A549 (cell line): Measurements from ENCODE around the gene MPPED1. TPM values are rescaled to one million over a fixed set of nuclear protein-coding genes. Genes with fewer than 3 reads are reported as not detected.

Source experiments
- ATAC-seq, 2 experiments: fragments of 200-7000 bp in 1 of 2; fragments of >200 bp in 1 of 2; cut with Nextera tagmentation in 1 of 2; cut with Tn5 transposase in 1 of 2; 3 replicates each; pipeline versions ENCODE4 v1.8.0 to v1.9.1; 2018 to 2020; ENCODE audit warnings: mild to moderate bottlenecking in 1 of 2, moderate library complexity in 1 of 2
- CTCF ChIA-PET: fragments of 300-600 bp; sonication (Branson Sonifier 250); formaldehyde crosslinking; extraction: SDS; loops from one replicate; lab custom pipeline; 2021; ENCODE audit warnings: antibody characterized with exemption, inconsistent platforms; lab: Yijun Ruan, JAX
- POLR2A ChIA-PET: fragments of 350-600 bp; formaldehyde crosslinking; extraction: SDS; loops from one replicate; lab custom pipeline; 2021; ENCODE audit warnings: antibody characterized with exemption, inconsistent platforms; lab: Yijun Ruan, JAX
- DNase-seq, 2 experiments: peaks; one replicate each; pipeline versions ENCODE4 v3.0.0 to v3.0.0-alpha.2; 2011 to 2016; ENCODE audit warnings: low read depth in 1 of 2, low spot score in 1 of 2
- FAIRE-seq: peaks from 2 replicates; lab custom pipeline; 2011; peaks lifted over from hg19 to GRCh38; lab: Jason Lieb, UNC
- H3K27ac ChIP-seq, 2 experiments: fragments of >200 bp; sonication (Bioruptor Twin); formaldehyde crosslinking; 3 replicates each; pipeline ENCODE4 v1.5.1; 2016 to 2017
- H3K4me1 ChIP-seq: fragments of >200 bp; sonication (Bioruptor Twin); formaldehyde crosslinking; 3 replicates; pipeline ENCODE4 v1.6.1; 2016
- H3K4me2 ChIP-seq: fragments of >200 bp; sonication (Bioruptor Twin); formaldehyde crosslinking; 3 replicates; pipeline ENCODE4 v1.6.1; 2016
- H3K4me3 ChIP-seq: fragments of >200 bp; sonication (Bioruptor Twin); formaldehyde crosslinking; 3 replicates; pipeline ENCODE4 v1.5.1; 2016
- H3K9me3 ChIP-seq: fragments of >200 bp; sonication (Bioruptor Twin); formaldehyde crosslinking; 3 replicates; pipeline ENCODE4 v1.6.1; 2016
- BCL3 ChIP-seq: fragments of >200 bp; sonication (Bioruptor Twin); formaldehyde crosslinking; IDR thresholded peaks from 3 replicates; pipeline ENCODE4 v1.6.1; 2016
- CBX2 ChIP-seq: fragments of 200-600 bp; sonication (generic); IDR thresholded peaks from 2 replicates; pipeline ENCODE4 v1.6.1; 2016; ENCODE audit warnings: low read depth, mild to moderate bottlenecking, borderline replicate concordance
- CBX8 ChIP-seq: fragments of 200-600 bp; sonication (generic); IDR thresholded peaks from 2 replicates; pipeline ENCODE4 v1.6.1; 2016
- CHD2 ChIP-seq: fragments of 150-350 bp; IDR thresholded peaks from 2 replicates; pipeline ENCODE4 v1.6.1; 2014; ENCODE audit warnings: low read length; ENCODE audit not compliant: partially characterized antibody
- CHD4 ChIP-seq: fragments of 200-600 bp; sonication (generic); IDR thresholded peaks from 2 replicates; pipeline ENCODE4 v1.6.1; 2016; ENCODE audit warnings: antibody characterized with exemption, mild to moderate bottlenecking, borderline replicate concordance
- EHF ChIP-seq: fragments of 250-450 bp; sonication (Bioruptor Pico); IDR thresholded peaks from 2 replicates; pipeline ENCODE4 v1.5.0; 2020; ENCODE audit warnings: mild to moderate bottlenecking
- ESRRA ChIP-seq: fragments of 150-350 bp; IDR thresholded peaks from 2 replicates; pipeline ENCODE4 v1.6.1; 2014; ENCODE audit warnings: mild to moderate bottlenecking, low read length, borderline replicate concordance
- FOSL2 ChIP-seq, 2 experiments: fragments of 450-650 bp in 1 of 2; fragments of >200 bp in 1 of 2; sonication (Bioruptor Twin) in 1 of 2; formaldehyde crosslinking; IDR thresholded peaks; 2 replicates each; pipeline versions ENCODE4 v1.5.0 to v1.6.1; 2016 to 2020; ENCODE audit warnings: mild to moderate bottlenecking in 1 of 2, moderate library complexity in 1 of 2
- GATA3 ChIP-seq: IDR thresholded peaks from 2 replicates; pipeline ENCODE4 v1.6.1; 2012; ENCODE audit warnings: borderline replicate concordance
- HDAC2 ChIP-seq: fragments of 200-600 bp; sonication (generic); IDR thresholded peaks from 2 replicates; pipeline ENCODE4 v1.6.1; 2016
- HOXA7 ChIP-seq: fragments of 250-450 bp; sonication (Bioruptor Pico); IDR thresholded peaks from 2 replicates; pipeline ENCODE4 v1.5.0; 2020; ENCODE audit warnings: mild to moderate bottlenecking, moderate library complexity
- HOXB13 ChIP-seq: fragments of 250-450 bp; sonication (Bioruptor Pico); IDR thresholded peaks from 2 replicates; pipeline ENCODE4 v1.5.0; 2020; ENCODE audit warnings: low read depth, mild to moderate bottlenecking, moderate library complexity
- JUNB ChIP-seq: fragments of >200 bp; sonication (Bioruptor Twin); formaldehyde crosslinking; IDR thresholded peaks from 2 replicates; pipeline ENCODE4 v1.6.1; 2016
- KDM5A ChIP-seq: fragments of 200-600 bp; sonication (generic); IDR thresholded peaks from 2 replicates; pipeline ENCODE4 v1.6.1; 2016; ENCODE audit warnings: antibody characterized with exemption, mild to moderate bottlenecking
- MAZ ChIP-seq: fragments of 150-350 bp; IDR thresholded peaks from 2 replicates; pipeline ENCODE4 v1.6.1; 2014; ENCODE audit warnings: antibody characterized with exemption, low read depth, low read length, borderline replicate concordance
- PBX3 ChIP-seq: IDR thresholded peaks from 2 replicates; pipeline ENCODE4 v1.6.1; 2012
- RAD21 ChIP-seq, 2 experiments: fragments of >200 bp in 1 of 2; sonication (Bioruptor Twin) in 1 of 2; formaldehyde crosslinking in 1 of 2; IDR thresholded peaks in 1 of 2; conservative IDR thresholded peaks in 1 of 2; 2 replicates in 1 of 2; 3 replicates in 1 of 2; pipeline ENCODE4 v1.6.1; 2012 to 2018; ENCODE audit warnings: inconsistent platforms in 1 of 2
- RARB ChIP-seq: fragments of 250-450 bp; sonication (Bioruptor Pico); IDR thresholded peaks from 2 replicates; pipeline ENCODE4 v1.8.0; 2021; ENCODE audit warnings: mild to moderate bottlenecking, moderate library complexity
- RCOR1 ChIP-seq: fragments of 150-350 bp; IDR thresholded peaks from 2 replicates; pipeline ENCODE4 v1.6.1; 2014; ENCODE audit warnings: antibody characterized with exemption, low read length, low read depth
- RFX5 ChIP-seq: fragments of 450-650 bp; IDR thresholded peaks from 2 replicates; pipeline ENCODE4 v1.7.1; 2014; ENCODE audit warnings: antibody characterized with exemption, mild to moderate bottlenecking, moderate library complexity
- RNF2 ChIP-seq: fragments of 200-600 bp; sonication (generic); IDR thresholded peaks from 2 replicates; pipeline ENCODE4 v1.6.1; 2016; ENCODE audit warnings: low read depth, mild to moderate bottlenecking, antibody characterized with exemption, moderate library complexity, borderline replicate concordance
- TFCP2L1 ChIP-seq: fragments of 250-450 bp; sonication (Bioruptor Pico); IDR thresholded peaks from 2 replicates; pipeline ENCODE4 v1.5.0; 2021; ENCODE audit warnings: mild to moderate bottlenecking
- USF2 ChIP-seq: fragments of 450-650 bp; IDR thresholded peaks from 2 replicates; pipeline ENCODE4 v1.6.1; 2014; ENCODE audit warnings: antibody characterized with exemption
- ZC3H11A ChIP-seq: fragments of 450-650 bp; IDR thresholded peaks from 2 replicates; pipeline ENCODE4 v1.6.1; 2014; ENCODE audit warnings: antibody characterized with exemption, mild to moderate bottlenecking
- ZNF302 ChIP-seq: fragments of 250-450 bp; sonication (Bioruptor Pico); IDR thresholded peaks from 2 replicates; pipeline ENCODE4 v1.9.0; 2021; ENCODE audit warnings: inconsistent platforms, mild to moderate bottlenecking, moderate library complexity
- ZSCAN20 ChIP-seq: fragments of 250-450 bp; sonication (Bioruptor Pico); IDR thresholded peaks from 2 replicates; pipeline ENCODE4 v1.8.0; 2022; ENCODE audit warnings: mild to moderate bottlenecking, moderate library complexity
- WGBS: methylation state at CpG from one replicate; pipeline ENCODE4 v1.1.6; 2017; ENCODE audit errors: missing lambda C conversion rate; 5-methylcytosine and 5-hydroxymethylcytosine counted together
- polyA plus RNA-seq, 4 experiments: library from polyadenylated mRNA; depleted of rRNA in 3 of 4; stranded (reverse); fragments of >200 nt; fragmentation: RNase III in 1 of 4; extraction: RNeasy Plus Mini Kit Qiagen cat#74134 plus additional on column Dnase treatment in 1 of 4; gene quantifications; 2 replicates in 3 of 4; 3 replicates in 1 of 4; pipeline ENCODE4 v1.2.3, GENCODE V29; 2011 to 2017
- TF ChIP-seq, protein P1 (sequence below): fragments of >200 bp; sonication (Bioruptor Twin); formaldehyde crosslinking; IDR thresholded peaks from 2 replicates; pipeline ENCODE4 v1.6.1; 2016
- TF ChIP-seq, protein P2 (sequence below): fragments of 150-350 bp; IDR thresholded peaks from 2 replicates; pipeline ENCODE4 v1.6.1; 2014; ENCODE audit warnings: low read depth, mild to moderate bottlenecking, low read length

MPPED1 gene
- polyA plus RNA-seq, 2 of the 4 experiments (the other 2 are of a cell fraction), result not detected

- no peak for DNase-seq
- H3K4me3 ChIP-seq, result no peak overlapping the region
- no peak overlapping the region for H3K4me2 ChIP-seq
- H3K9me3 ChIP-seq, result no peaks in the 10 kb centered on the region
- no peaks in the 10 kb centered on the region for H3K4me1 ChIP-seq
- 74% methylated on average over 29 of the region's 36 CpGs for WGBS
- TF ChIP-seq ZNF302 (CRISPR knock-in tag), result no peak
- TF ChIP-seq GATA3, result no peak
- no peak for TF ChIP-seq RFX5
- no peak for TF ChIP-seq HOXB13
- no peak for TF ChIP-seq CHD2
- TF ChIP-seq FOSL2 (IDR thresholded peaks at IDR 0.05), result no peak
- TF ChIP-seq FOSL2 (CRISPR knock-in tag; IDR thresholded peaks at IDR 0.05), result no peak
- no peak for TF ChIP-seq CBX2
- TF ChIP-seq RARB (CRISPR knock-in tag), result no peak
- no peak for TF ChIP-seq ZSCAN20
- TF ChIP-seq KDM5A, result no peak
- TF ChIP-seq RNF2, result no peak
- no peak for TF ChIP-seq EHF (CRISPR knock-in tag)
- no peak for TF ChIP-seq ZC3H11A
- H3K27ac ChIP-seq, result no peak overlapping the region
- ChIA-PET POLR2A (no interaction called here), CTCF (interaction anchor here (0.5 kb wide), 1 partner anchor 464 kb away, joined by 3 read pairs; no protein-coding TSS in a partner anchor)
- no peak for ATAC-seq
- no peak for FAIRE-seq
These were observed 9.3 kb downstream of the MPPED1 start for GRCh38 chr22:43421046-43421665.

GRCh38 chr22:43421914-43422615 lies 10.3 kb downstream of the MPPED1 start:
- H3K27ac ChIP-seq, result no peak overlapping the region
- no peaks in the 10 kb centered on the region for H3K4me1 ChIP-seq
- WGBS, result 61% methylated on average over 6 of the region's 13 CpGs
- POLR2A ChIA-PET, result no interaction called here
- ATAC-seq (no peak), FAIRE-seq (no peak)
- H3K4me2 ChIP-seq, result no peak overlapping the region
- no peak for TF ChIP-seq ZSCAN20
- TF ChIP-seq RARB (CRISPR knock-in tag), result no peak
- TF ChIP-seq GATA3, result no peak
- no peak for TF ChIP-seq CBX8
- no peak for TF ChIP-seq ESRRA
- no peak for TF ChIP-seq BCL3
- TF ChIP-seq RAD21 (conservative IDR thresholded peaks at IDR 0.05 in 1 of 2, IDR thresholded peaks at IDR 0.05 in 1 of 2), result no peak
- no peak for TF ChIP-seq CHD4
- no peak for TF ChIP-seq JUNB
- TF ChIP-seq, protein P1, sequence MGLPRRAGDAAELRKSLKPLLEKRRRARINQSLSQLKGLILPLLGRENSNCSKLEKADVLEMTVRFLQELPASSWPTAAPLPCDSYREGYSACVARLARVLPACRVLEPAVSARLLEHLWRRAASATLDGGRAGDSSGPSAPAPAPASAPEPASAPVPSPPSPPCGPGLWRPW, result no peak
- no peak for TF ChIP-seq HDAC2
- TF ChIP-seq USF2, result no peak
- no peak for TF ChIP-seq HOXA7 (CRISPR knock-in tag)
- TF ChIP-seq MAZ, result no peak
- no peak for TF ChIP-seq PBX3
- no peak for TF ChIP-seq RCOR1
- TF ChIP-seq, protein P2, sequence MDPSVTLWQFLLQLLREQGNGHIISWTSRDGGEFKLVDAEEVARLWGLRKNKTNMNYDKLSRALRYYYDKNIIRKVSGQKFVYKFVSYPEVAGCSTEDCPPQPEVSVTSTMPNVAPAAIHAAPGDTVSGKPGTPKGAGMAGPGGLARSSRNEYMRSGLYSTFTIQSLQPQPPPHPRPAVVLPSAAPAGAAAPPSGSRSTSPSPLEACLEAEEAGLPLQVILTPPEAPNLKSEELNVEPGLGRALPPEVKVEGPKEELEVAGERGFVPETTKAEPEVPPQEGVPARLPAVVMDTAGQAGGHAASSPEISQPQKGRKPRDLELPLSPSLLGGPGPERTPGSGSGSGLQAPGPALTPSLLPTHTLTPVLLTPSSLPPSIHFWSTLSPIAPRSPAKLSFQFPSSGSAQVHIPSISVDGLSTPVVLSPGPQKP, result no peak
- no peak for TF ChIP-seq TFCP2L1 (CRISPR knock-in tag)
- TF ChIP-seq, all 56 proteins: peak for 0
- no peaks in the 10 kb centered on the region for H3K9me3 ChIP-seq
- no peak overlapping the region for H3K4me3 ChIP-seq
- CTCF ChIA-PET, result interaction anchor here (1.6 kb wide), 1 partner anchor 34 kb away, joined by 3 read pairs; no protein-coding TSS in a partner anchor
- DNase-seq, result no peak
